ENCODE data around the gene C1QTNF9. TPM values are rescaled to one million over a fixed set of nuclear protein-coding genes. Genes with fewer than 3 reads are reported as not detected.
A peak's percentile ranks its signal among the peaks of the same experiment; 100 is the strongest.

Gene C1QTNF9
- total and polyA plus RNA-seq, 4 donors, result 0.13 to 0.99 (median 0.42) TPM; not detected in 1

DNA sequence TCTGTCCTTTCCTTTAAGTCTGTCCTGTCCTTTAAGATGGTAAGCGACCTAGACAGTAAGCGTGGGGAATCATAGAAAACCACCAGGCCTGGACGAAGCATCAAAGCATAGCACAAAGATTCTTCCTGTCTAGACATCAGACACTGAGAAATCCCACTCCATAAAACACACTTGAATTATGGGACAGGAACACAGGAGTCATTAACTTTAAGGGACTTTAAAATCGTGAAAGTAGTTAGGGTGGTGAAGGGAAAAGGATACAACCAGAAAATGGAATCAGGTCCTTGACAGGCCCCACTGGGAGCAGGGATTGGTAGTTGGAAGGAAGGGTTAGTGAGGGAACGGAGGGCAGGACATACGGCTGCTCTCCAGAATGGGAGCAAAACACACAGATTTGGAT is 31.6 kb upstream of the C1QTNF9 start:
- Histone ChIP-seq H3K9me3 (ENCODE audit: control insufficient read depth, low read length) (no peaks in the 10 kb centered on the region), H3K27ac (ENCODE audit: low read depth in 1 of 2, low read length in 2 of 2) (no peak overlapping the region), H3K36me3 (ENCODE audit: control insufficient read depth in 1 of 2, insufficient read depth in 2 of 2, low read length in 1 of 2) (no peaks in the 10 kb centered on the region), H3K27me3 (ENCODE audit: control insufficient read depth in 1 of 2, insufficient read depth in 2 of 2, low read length in 1 of 2) (no peaks in the 10 kb centered on the region), H3K4me1 (ENCODE audit: control insufficient read depth in 1 of 2, insufficient read depth in 2 of 2, low read length in 2 of 2) (no peaks in the 10 kb centered on the region), H3K4me3 (ENCODE audit: low read length in 2 of 2) (no peak overlapping the region)
- WGBS, 2 donors, result 93 to 94% methylated on average over 6 of the region's 6 CpGs
- DNase-seq, result no peak
- intact Hi-C loops (cut with DNase I), result no loop called here
- ATAC-seq (ENCODE audit: low FRiP score), result no peak

DNA sequence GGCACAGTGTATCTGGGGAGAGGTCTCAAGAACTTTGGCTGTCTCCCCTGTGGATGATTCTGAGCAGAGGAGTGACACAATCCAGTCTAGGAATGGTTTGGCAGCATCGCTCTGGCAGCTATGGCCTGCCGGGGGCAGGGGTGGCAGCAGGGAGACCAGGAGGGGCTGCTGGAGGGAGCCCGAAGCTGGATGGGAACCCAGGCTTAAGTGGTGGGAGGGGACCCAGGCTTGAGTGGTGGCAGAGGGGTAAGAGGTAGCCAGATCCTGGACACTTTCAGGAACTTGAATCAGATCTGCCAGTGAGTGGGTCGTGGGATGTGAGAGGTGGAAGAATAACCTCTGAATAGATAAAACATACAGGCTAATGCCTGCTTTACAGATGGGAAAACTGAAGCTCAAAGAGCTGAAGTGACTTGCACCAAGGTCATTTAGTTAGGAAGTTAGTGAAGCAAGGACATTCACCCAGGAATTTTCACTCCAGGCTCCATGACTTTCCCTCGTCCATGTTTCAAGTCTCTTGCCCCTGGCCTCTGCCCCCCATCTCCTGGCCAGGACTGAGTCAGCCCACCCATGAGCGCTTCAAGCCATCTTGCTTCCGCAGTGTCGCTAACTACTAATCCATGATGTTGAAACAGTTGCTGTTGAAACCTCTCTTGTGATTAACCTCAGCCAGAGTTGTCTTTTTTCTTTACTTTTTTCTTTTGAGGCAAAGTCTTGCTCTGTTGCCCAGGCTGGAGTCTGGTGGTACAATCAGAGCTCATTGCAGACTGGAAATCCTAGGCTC is 29.9 kb upstream of the C1QTNF9 start:
- no peak for DNase-seq
- intact Hi-C loops (cut with DNase I), result no loop called here
- Histone ChIP-seq H3K4me1 (ENCODE audit: control insufficient read depth in 1 of 2, insufficient read depth in 2 of 2, low read length in 2 of 2) (no peaks in the 10 kb centered on the region), H3K4me3 (ENCODE audit: low read length in 2 of 2) (no peak overlapping the region), H3K9me3 (ENCODE audit: control insufficient read depth, low read length) (no peaks in the 10 kb centered on the region), H3K36me3 (ENCODE audit: control insufficient read depth in 1 of 2, insufficient read depth in 2 of 2, low read length in 1 of 2) (no peaks in the 10 kb centered on the region), H3K27me3 (ENCODE audit: control insufficient read depth in 1 of 2, insufficient read depth in 2 of 2, low read length in 1 of 2) (no peaks in the 10 kb centered on the region), H3K27ac (ENCODE audit: low read depth in 1 of 2, low read length in 2 of 2) (no peak overlapping the region)
- no peak for ATAC-seq (ENCODE audit: low FRiP score)
- WGBS, 2 donors, result 92 to 94% methylated on average over 8 of the region's 8 CpGs

DNA sequence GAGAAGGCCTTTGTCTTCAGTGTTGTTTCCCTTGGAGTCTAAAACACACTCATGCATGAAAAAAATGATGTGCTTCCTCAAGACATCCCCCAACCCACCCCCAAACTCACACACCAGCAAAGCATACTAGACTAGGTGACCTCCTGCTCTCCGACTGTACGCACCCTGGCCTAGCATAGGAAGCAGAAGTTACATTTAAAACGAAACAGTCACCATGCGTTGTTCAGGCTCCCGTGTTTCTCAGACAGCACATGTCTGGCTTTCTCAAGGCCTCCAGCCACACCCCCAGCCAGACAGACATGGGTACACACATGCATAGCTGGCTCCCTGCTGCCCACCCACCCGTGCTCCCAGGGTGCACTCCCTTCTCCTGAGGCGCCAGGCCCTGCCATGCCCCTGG is 28.7 kb upstream of the C1QTNF9 start:
- intact Hi-C loops (cut with DNase I), result no loop called here
- WGBS, 2 donors, result 74 to 80% methylated on average over 7 of the region's 7 CpGs
- no peaks in the 10 kb centered on the region for H3K36me3 ChIP-seq (ENCODE audit: control insufficient read depth in 1 of 2, insufficient read depth in 2 of 2, low read length in 1 of 2)
- no peaks in the 10 kb centered on the region for H3K27me3 ChIP-seq (ENCODE audit: control insufficient read depth in 1 of 2, insufficient read depth in 2 of 2, low read length in 1 of 2)
- ATAC-seq (ENCODE audit: low FRiP score), result no peak
- H3K4me3 ChIP-seq (ENCODE audit: low read length in 2 of 2), result no peak overlapping the region
- H3K4me1 ChIP-seq (ENCODE audit: control insufficient read depth in 1 of 2, insufficient read depth in 2 of 2, low read length in 2 of 2), result no peaks in the 10 kb centered on the region
- no peak overlapping the region for H3K27ac ChIP-seq (ENCODE audit: low read depth in 1 of 2, low read length in 2 of 2)
- no peak for DNase-seq
- no peaks in the 10 kb centered on the region for H3K9me3 ChIP-seq (ENCODE audit: control insufficient read depth, low read length)

DNA sequence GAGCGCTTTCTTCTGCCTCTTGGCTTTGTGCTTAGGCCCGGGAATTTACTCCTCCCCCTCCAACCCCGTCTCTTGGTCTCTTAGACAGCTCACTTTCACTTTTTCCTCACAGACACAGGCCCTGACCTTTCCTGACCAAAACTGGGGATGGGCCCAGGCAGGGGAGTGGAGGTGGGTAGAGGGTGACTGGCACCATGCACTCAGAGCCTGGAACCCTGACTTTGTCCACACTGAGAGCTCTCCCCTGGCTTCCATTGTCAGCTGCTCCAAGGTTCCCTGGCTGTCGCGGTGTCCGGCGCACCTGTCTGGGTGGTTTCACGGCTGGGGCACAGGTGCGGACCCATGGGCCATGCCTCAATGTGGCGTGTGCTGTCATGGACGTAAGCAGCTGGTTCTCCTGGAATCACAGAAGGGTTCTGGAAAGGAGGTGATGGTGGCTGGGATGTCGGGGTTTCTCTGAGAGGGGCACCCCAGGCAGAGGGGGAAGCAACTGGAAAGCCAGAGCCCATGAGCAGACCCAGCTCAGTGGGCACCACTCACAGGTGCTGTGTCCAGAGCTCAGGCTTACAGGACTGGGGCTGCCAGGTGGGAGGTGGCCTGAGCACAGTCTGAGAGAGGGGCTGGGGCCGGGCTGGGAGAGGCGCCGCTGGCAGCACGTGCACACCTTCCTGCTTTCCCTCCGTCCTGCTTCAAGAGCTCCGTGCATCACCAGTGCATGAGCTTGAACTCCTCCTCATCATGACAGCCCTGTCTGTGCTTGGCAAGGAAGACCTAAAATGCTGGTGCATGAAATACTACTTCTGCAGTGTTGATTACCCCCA is 28.0 kb upstream of the C1QTNF9 start:
- ATAC-seq (ENCODE audit: low FRiP score) (no peak), DNase-seq (peak in 1 of 2 donors; percentile 60)
- Histone ChIP-seq H3K9me3 (ENCODE audit: control insufficient read depth, low read length) (no peaks in the 10 kb centered on the region), H3K4me3 (ENCODE audit: low read length in 2 of 2) (no peak overlapping the region), H3K27ac (ENCODE audit: low read depth in 1 of 2, low read length in 2 of 2) (no peak overlapping the region), H3K4me1 (ENCODE audit: control insufficient read depth in 1 of 2, insufficient read depth in 2 of 2, low read length in 2 of 2) (no peaks in the 10 kb centered on the region), H3K27me3 (ENCODE audit: control insufficient read depth in 1 of 2, insufficient read depth in 2 of 2, low read length in 1 of 2) (no peaks in the 10 kb centered on the region), H3K36me3 (ENCODE audit: control insufficient read depth in 1 of 2, insufficient read depth in 2 of 2, low read length in 1 of 2) (no peaks in the 10 kb centered on the region)
- 92 to 93% methylated on average over 18 of the region's 18 CpGs for WGBS, 2 donors
- intact Hi-C loops (cut with DNase I), result no loop called here

DNA sequence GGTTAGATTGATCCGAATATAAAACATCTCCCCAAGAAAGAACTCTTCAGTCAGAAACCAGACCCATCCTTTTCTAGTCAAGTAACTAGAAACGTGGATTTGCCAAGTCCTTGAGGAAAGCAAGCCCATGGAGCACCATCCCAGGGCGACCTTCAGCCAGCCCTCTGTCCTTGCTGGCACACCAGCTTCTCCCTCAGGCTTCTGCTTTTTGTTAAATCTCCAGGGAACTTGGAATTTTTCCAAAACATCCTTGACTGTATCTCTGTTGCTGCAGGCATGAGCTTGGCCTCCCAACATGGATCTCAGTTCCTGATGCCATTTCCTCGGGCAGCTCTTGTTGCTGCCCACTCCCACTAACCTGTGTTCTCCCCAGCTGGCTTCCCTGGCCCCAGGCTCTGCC is 27.1 kb upstream of the C1QTNF9 start:
- DNase-seq, result no peak
- 78 to 85% methylated on average over 4 of the region's 4 CpGs for WGBS, 2 donors
- H3K9me3 ChIP-seq (ENCODE audit: control insufficient read depth, low read length), result no peaks in the 10 kb centered on the region
- no peaks in the 10 kb centered on the region for H3K36me3 ChIP-seq (ENCODE audit: control insufficient read depth in 1 of 2, insufficient read depth in 2 of 2, low read length in 1 of 2)
- no peak overlapping the region for H3K4me3 ChIP-seq (ENCODE audit: low read length in 2 of 2)
- no peaks in the 10 kb centered on the region for H3K27me3 ChIP-seq (ENCODE audit: control insufficient read depth in 1 of 2, insufficient read depth in 2 of 2, low read length in 1 of 2)
- ATAC-seq (ENCODE audit: low FRiP score), result no peak
- H3K4me1 ChIP-seq (ENCODE audit: control insufficient read depth in 1 of 2, insufficient read depth in 2 of 2, low read length in 2 of 2), result no peaks in the 10 kb centered on the region
- no peak overlapping the region for H3K27ac ChIP-seq (ENCODE audit: low read depth in 1 of 2, low read length in 2 of 2)
- intact Hi-C loops (cut with DNase I), result no loop called here

DNA sequence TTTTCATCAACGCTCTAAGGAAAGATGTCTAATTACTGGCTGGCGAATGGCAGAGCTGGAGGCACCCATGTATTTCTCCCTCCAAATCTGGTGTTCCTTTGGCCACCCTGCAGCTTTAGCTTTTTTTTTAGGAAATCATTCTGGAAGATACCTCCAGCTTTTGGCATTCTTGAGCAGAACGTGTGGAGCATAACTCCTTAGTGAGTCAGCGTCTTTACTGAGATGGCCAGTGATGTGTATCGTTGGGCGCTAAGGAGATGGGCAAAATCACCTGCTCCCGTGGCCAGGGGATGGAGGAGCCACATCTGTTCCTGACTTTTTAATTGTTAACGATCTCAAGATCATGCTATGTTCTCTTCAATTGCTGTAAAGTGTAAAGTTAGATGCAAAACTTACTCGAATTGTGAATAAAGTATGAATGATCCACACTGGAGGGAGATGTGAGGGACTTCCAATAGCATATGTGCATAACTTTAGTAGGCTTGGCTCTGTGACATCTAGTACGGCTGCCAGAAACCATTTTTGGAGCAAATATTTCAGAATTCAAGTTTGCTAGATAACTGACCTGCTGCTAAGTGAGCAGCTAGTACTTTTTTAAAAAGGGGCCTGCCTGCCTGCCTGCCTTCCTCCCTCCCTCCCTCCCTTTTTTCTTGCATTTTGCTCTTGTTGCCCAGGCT is 24.4 kb upstream of the C1QTNF9 start:
- ATAC-seq (ENCODE audit: low FRiP score) (no peak), DNase-seq (no peak)
- H3K27me3 ChIP-seq (ENCODE audit: control insufficient read depth in 1 of 2, insufficient read depth in 2 of 2, low read length in 1 of 2), result no peaks in the 10 kb centered on the region
- no peaks in the 10 kb centered on the region for H3K9me3 ChIP-seq (ENCODE audit: control insufficient read depth, low read length)
- WGBS, 2 donors, result 76 to 78% methylated on average over 10 of the region's 10 CpGs
- H3K4me3 ChIP-seq (ENCODE audit: low read length in 2 of 2), result no peak overlapping the region
- H3K4me1 ChIP-seq (ENCODE audit: control insufficient read depth in 1 of 2, insufficient read depth in 2 of 2, low read length in 2 of 2), result no peaks in the 10 kb centered on the region
- H3K36me3 ChIP-seq (ENCODE audit: control insufficient read depth in 1 of 2, insufficient read depth in 2 of 2, low read length in 1 of 2), result no peaks in the 10 kb centered on the region
- intact Hi-C loops (cut with DNase I), result no loop called here
- H3K27ac ChIP-seq (ENCODE audit: low read depth in 1 of 2, low read length in 2 of 2), result no peak overlapping the region

DNA sequence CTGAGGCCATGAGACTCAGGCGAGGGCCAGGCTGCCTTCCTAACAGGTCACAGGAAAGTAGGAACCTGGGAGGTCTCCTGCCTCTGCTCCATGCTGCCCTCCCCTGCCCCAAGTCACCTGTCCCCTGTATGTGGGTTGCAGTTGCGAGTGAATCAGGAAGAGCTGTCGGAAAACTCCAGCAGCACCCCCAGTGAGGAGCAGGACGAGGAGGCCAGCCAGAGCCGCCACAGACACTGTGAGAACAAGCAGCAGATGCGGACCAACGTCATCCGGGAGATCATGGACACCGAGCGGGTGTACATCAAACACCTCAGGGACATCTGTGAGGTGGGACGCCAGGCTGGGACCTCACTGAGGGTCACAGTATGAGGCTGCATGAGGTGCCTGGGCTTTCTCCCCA is 22.8 kb upstream of the C1QTNF9 start:
- intact Hi-C loops (cut with DNase I), result no loop called here
- 97% methylated on average over 11 of the region's 11 CpGs for WGBS, 2 donors
- Histone ChIP-seq H3K36me3 (ENCODE audit: control insufficient read depth in 1 of 2, insufficient read depth in 2 of 2, low read length in 1 of 2) (peaks cover 0 to 3% of the 10 kb centered on the region in 2 donors), H3K4me3 (ENCODE audit: low read length in 2 of 2) (no peak overlapping the region), H3K9me3 (ENCODE audit: control insufficient read depth, low read length) (no peaks in the 10 kb centered on the region), H3K4me1 (ENCODE audit: control insufficient read depth in 1 of 2, insufficient read depth in 2 of 2, low read length in 2 of 2) (no peaks in the 10 kb centered on the region), H3K27ac (ENCODE audit: low read depth in 1 of 2, low read length in 2 of 2) (no peak overlapping the region), H3K27me3 (ENCODE audit: control insufficient read depth in 1 of 2, insufficient read depth in 2 of 2, low read length in 1 of 2) (no peaks in the 10 kb centered on the region)
- peak in 1 of 2 donors; percentile 63 for DNase-seq
- no peak for ATAC-seq (ENCODE audit: low FRiP score)

DNA sequence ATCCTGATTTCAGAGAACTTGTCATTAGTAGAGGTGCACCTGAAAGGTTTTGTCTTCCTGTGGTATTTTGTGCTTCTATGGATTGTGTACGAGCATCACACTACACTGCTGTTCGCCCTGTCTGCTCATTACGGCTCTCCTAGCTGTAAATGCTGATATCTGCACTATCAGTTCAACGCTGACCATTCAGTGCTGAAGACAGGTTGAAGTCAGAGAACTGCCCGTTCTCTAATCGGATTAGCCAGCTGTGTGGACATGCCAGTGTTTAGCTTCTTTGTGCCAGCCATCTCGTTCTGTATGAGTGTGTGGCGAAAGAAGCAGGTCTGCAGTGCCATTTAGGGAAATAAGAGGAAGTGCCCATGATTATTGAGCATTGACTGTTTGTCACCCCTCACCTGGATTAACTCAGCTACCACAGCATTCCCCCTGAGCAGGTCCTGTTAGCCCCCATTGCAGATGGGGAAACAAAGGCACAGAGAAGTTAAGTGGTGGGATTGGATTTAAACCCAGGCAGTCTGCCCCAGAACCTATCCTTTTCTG is 21.6 kb upstream of the C1QTNF9 start:
- 79 to 86% methylated on average over 8 of the region's 8 CpGs for WGBS, 2 donors
- H3K27ac ChIP-seq (ENCODE audit: low read depth in 1 of 2, low read length in 2 of 2), result peak overlapping the region in 1 of 2 donors; percentile 43
- no peak for ATAC-seq (ENCODE audit: low FRiP score)
- intact Hi-C loops (cut with DNase I), result no loop called here
- no peak for DNase-seq
- no peak overlapping the region for H3K4me3 ChIP-seq (ENCODE audit: low read length in 2 of 2)
- peaks cover 0 to 6% of the 10 kb centered on the region in 2 donors for H3K36me3 ChIP-seq (ENCODE audit: control insufficient read depth in 1 of 2, insufficient read depth in 2 of 2, low read length in 1 of 2)
- no peaks in the 10 kb centered on the region for H3K4me1 ChIP-seq (ENCODE audit: control insufficient read depth in 1 of 2, insufficient read depth in 2 of 2, low read length in 2 of 2)
- no peaks in the 10 kb centered on the region for H3K27me3 ChIP-seq (ENCODE audit: control insufficient read depth in 1 of 2, insufficient read depth in 2 of 2, low read length in 1 of 2)
- H3K9me3 ChIP-seq (ENCODE audit: control insufficient read depth, low read length), result no peaks in the 10 kb centered on the region
